Measurements from ENCODE around the gene SUSD4. TPM values are rescaled to one million over a fixed set of nuclear protein-coding genes. Genes with fewer than 3 reads are reported as not detected.

SUSD4 gene
- total RNA-seq, 1 donor from 2014 or later, result not detected

GRCh38 chr1:223264529-223264928 is 99.4 kb downstream of the SUSD4 start:
- no peak overlapping the region for H3K27ac ChIP-seq
- TF ChIP-seq CTCF (IDR thresholded peaks at IDR 0.05), result no peak
- no peaks in the 10 kb centered on the region for H3K4me1 ChIP-seq
- no peaks in the 10 kb centered on the region for H3K9me3 ChIP-seq
- no peak for DNase-seq (ENCODE audit: low spot score in 2 of 2)
- H3K4me3 ChIP-seq, result no peak overlapping the region
- intact Hi-C loops (cut with DNase I), result no loop called here
- no peaks in the 10 kb centered on the region for H3K36me3 ChIP-seq
- H3K27me3 ChIP-seq, result no peaks in the 10 kb centered on the region

- DNase-seq (ENCODE audit: low spot score in 2 of 2), result no peak
- Histone ChIP-seq H3K9me3 (no peaks in the 10 kb centered on the region), H3K4me1 (no peaks in the 10 kb centered on the region)
Observed at GRCh38 chr1:223261914-223262313, 102.1 kb downstream of the SUSD4 start.

GRCh38 chr1:223260712-223261111 is 103.3 kb downstream of the SUSD4 start:
- Histone ChIP-seq H3K27me3 (no peaks in the 10 kb centered on the region), H3K9me3 (no peaks in the 10 kb centered on the region), H3K4me1 (no peaks in the 10 kb centered on the region), H3K27ac (no peak overlapping the region), H3K36me3 (no peaks in the 10 kb centered on the region), H3K4me3 (no peak overlapping the region)
- intact Hi-C loops (cut with DNase I), result no loop called here
- no peak for TF ChIP-seq CTCF (IDR thresholded peaks at IDR 0.05)
- DNase-seq (ENCODE audit: low spot score in 2 of 2), result no peak

More at GRCh38 chr1:223261914-223262313, 102.1 kb downstream of the SUSD4 start:
- Histone ChIP-seq H3K27me3 (no peaks in the 10 kb centered on the region), H3K27ac (no peak overlapping the region), H3K4me3 (no peak overlapping the region), H3K36me3 (no peaks in the 10 kb centered on the region)
- TF ChIP-seq CTCF (IDR thresholded peaks at IDR 0.05), result no peak
- intact Hi-C loops (cut with DNase I), result no loop called here

GRCh38 chr1:223259462-223259861 is 104.5 kb downstream of the SUSD4 start:
- Histone ChIP-seq H3K4me3 (no peak overlapping the region), H3K9me3 (no peaks in the 10 kb centered on the region), H3K27ac (no peak overlapping the region), H3K4me1 (no peaks in the 10 kb centered on the region), H3K36me3 (no peaks in the 10 kb centered on the region), H3K27me3 (no peaks in the 10 kb centered on the region)
- no peak for TF ChIP-seq CTCF (IDR thresholded peaks at IDR 0.05)
- no peak for DNase-seq (ENCODE audit: low spot score in 2 of 2)
- intact Hi-C loops (cut with DNase I), result no loop called here

GRCh38 chr1:223258751-223259198 is 105.2 kb downstream of the SUSD4 start:
- H3K36me3 ChIP-seq, result no peaks in the 10 kb centered on the region
- H3K27me3 ChIP-seq, result no peaks in the 10 kb centered on the region
- TF ChIP-seq CTCF (IDR thresholded peaks at IDR 0.05), result no peak
- H3K4me1 ChIP-seq, result no peaks in the 10 kb centered on the region
- no peak for DNase-seq (ENCODE audit: low spot score in 2 of 2)
- intact Hi-C loops (cut with DNase I), result no loop called here
- H3K27ac ChIP-seq, result no peak overlapping the region
- H3K4me3 ChIP-seq, result no peak overlapping the region
- H3K9me3 ChIP-seq, result no peaks in the 10 kb centered on the region

Measured in ascending aorta (tissue), 2 donors.